OCI-LY1 (cell line): ENCODE data around the gene PLD1.
A peak's percentile ranks its signal among the peaks of the same experiment; 100 is the strongest.

Experiments
- H2AFZ ChIP-seq: fragments of 200-600 bp; sonication (generic), shearing (Covaris generic); 2 replicates; pipeline ENCODE4 v1.6.0; 2014; ENCODE audit warnings: antibody characterized with exemption, mild to moderate bottlenecking, low read length
- H3F3A ChIP-seq: fragments of 200-600 bp; sonication (generic), shearing (Covaris generic); 2 replicates; pipeline ENCODE4 v1.6.0; 2014; ENCODE audit warnings: mild to moderate bottlenecking, antibody characterized with exemption, low read length, moderate library complexity; ENCODE audit not compliant: insufficient read depth
- H3K27ac ChIP-seq: fragments of 200-600 bp; sonication (generic); 2 replicates; pipeline ENCODE4 v1.5.1; 2014; ENCODE audit warnings: low read length, mixed run types, mild to moderate bottlenecking, low read depth; ENCODE audit not compliant: poor library complexity, severe bottlenecking
- H3K27me3 ChIP-seq: fragments of 200-600 bp; sonication (generic); 2 replicates; pipeline ENCODE4 v1.6.0; 2014; ENCODE audit warnings: antibody characterized with exemption, mild to moderate bottlenecking, low read length, moderate library complexity; ENCODE audit not compliant: insufficient read depth
- H3K36me3 ChIP-seq: fragments of 200-600 bp; sonication (generic); 2 replicates; pipeline ENCODE4 v1.6.1; 2014; ENCODE audit warnings: mild to moderate bottlenecking, antibody characterized with exemption, low read length, moderate library complexity, mixed read lengths; ENCODE audit not compliant: insufficient read depth
- H3K4me1 ChIP-seq: fragments of 200-600 bp; sonication (generic); 2 replicates; pipeline ENCODE4 v1.5.1; 2014; ENCODE audit warnings: mild to moderate bottlenecking, low read length, moderate library complexity; ENCODE audit not compliant: insufficient read depth, severe bottlenecking
- H3K4me2 ChIP-seq: fragments of 200-600 bp; sonication (generic), shearing (Covaris generic); 2 replicates; pipeline ENCODE4 v1.6.1; 2014; ENCODE audit warnings: low read length
- H3K4me3 ChIP-seq: fragments of 200-600 bp; sonication (generic); 2 replicates; pipeline ENCODE4 v1.5.1; 2014; ENCODE audit warnings: low read length, low read depth, mild to moderate bottlenecking, mixed read lengths; ENCODE audit not compliant: poor library complexity, severe bottlenecking
- H3K79me2 ChIP-seq: fragments of 200-600 bp; shearing (Covaris generic); 2 replicates; pipeline ENCODE4 v1.6.1; 2016; ENCODE audit warnings: mixed run types, low read length, mixed read lengths; ENCODE audit not compliant: insufficient read depth
- H3K9ac ChIP-seq: fragments of 200-600 bp; sonication (generic), shearing (Covaris generic); 2 replicates; pipeline ENCODE4 v1.6.1; 2014; ENCODE audit warnings: mild to moderate bottlenecking, low read length, mixed read lengths
- H3K9me2 ChIP-seq: fragments of 200-600 bp; sonication (generic), shearing (Covaris generic); 2 replicates; pipeline ENCODE4 v1.6.1; 2014; ENCODE audit warnings: low read depth, mild to moderate bottlenecking, low read length, mixed read lengths
- H3K9me3 ChIP-seq: fragments of 200-600 bp; shearing (Covaris generic); 2 replicates; pipeline ENCODE4 v1.6.1; 2014; ENCODE audit warnings: low read length, mixed read lengths
- H4K20me1 ChIP-seq: fragments of 200-600 bp; sonication (generic), shearing (Covaris generic); 2 replicates; pipeline ENCODE4 v1.6.0; 2016; ENCODE audit warnings: mild to moderate bottlenecking, low read length; ENCODE audit not compliant: insufficient read depth
- EZH2 ChIP-seq: fragments of 200-600 bp; sonication (generic), shearing (Covaris generic); IDR thresholded peaks from 2 replicates; pipeline ENCODE4 v1.8.0; 2017; ENCODE audit warnings: borderline replicate concordance, mixed run types, mild to moderate bottlenecking, antibody characterized with exemption, low read length, moderate library complexity, mixed read lengths
- TF ChIP-seq, protein P1 (sequence below): fragments of 200-600 bp; sonication (generic), shearing (Covaris generic); IDR thresholded peaks from 2 replicates; pipeline ENCODE4 v1.5.1; 2017; ENCODE audit warnings: mild to moderate bottlenecking, antibody characterized with exemption, low read length, moderate library complexity, mixed read lengths

PLD1 gene

DNA sequence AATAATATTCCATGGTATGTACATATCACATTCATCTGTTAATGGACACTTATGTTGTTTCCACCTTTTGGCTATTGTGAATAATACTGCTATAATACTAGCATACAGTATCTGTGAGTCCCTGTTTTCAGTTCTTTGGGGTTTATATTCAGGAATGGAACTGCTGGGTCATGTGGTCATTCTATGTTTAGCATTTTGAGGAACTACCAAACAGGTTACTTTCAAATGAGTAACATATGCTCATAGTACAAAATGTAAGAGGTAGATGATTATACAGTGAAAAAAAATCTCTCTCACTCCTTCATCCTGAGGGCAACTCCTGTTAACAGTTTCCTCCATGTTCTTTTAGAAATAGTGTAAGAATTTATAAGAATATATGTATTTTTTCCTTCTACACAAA lies 162.2 kb downstream of the PLD1 start:
- no peak overlapping the region for H3K9ac ChIP-seq
- H3K4me2 ChIP-seq = no peak overlapping the region
- no peaks in the 10 kb centered on the region for H3K4me1 ChIP-seq
- no peak overlapping the region for H2AFZ ChIP-seq
- H3K27me3 ChIP-seq = no peaks in the 10 kb centered on the region
- TF ChIP-seq, protein P1, sequence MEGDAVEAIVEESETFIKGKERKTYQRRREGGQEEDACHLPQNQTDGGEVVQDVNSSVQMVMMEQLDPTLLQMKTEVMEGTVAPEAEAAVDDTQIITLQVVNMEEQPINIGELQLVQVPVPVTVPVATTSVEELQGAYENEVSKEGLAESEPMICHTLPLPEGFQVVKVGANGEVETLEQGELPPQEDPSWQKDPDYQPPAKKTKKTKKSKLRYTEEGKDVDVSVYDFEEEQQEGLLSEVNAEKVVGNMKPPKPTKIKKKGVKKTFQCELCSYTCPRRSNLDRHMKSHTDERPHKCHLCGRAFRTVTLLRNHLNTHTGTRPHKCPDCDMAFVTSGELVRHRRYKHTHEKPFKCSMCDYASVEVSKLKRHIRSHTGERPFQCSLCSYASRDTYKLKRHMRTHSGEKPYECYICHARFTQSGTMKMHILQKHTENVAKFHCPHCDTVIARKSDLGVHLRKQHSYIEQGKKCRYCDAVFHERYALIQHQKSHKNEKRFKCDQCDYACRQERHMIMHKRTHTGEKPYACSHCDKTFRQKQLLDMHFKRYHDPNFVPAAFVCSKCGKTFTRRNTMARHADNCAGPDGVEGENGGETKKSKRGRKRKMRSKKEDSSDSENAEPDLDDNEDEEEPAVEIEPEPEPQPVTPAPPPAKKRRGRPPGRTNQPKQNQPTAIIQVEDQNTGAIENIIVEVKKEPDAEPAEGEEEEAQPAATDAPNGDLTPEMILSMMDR = no peak
- TF ChIP-seq EZH2 = no peak
- no peaks in the 10 kb centered on the region for H3K9me3 ChIP-seq
- H3K27ac ChIP-seq = no peak overlapping the region
- no peak overlapping the region for H3K4me3 ChIP-seq
- no peaks in the 10 kb centered on the region for H3K79me2 ChIP-seq
- no peaks in the 10 kb centered on the region for H3F3A ChIP-seq
- H3K9me2 ChIP-seq = no peaks in the 10 kb centered on the region
- no peaks in the 10 kb centered on the region for H3K36me3 ChIP-seq
- no peaks in the 10 kb centered on the region for H4K20me1 ChIP-seq

DNA sequence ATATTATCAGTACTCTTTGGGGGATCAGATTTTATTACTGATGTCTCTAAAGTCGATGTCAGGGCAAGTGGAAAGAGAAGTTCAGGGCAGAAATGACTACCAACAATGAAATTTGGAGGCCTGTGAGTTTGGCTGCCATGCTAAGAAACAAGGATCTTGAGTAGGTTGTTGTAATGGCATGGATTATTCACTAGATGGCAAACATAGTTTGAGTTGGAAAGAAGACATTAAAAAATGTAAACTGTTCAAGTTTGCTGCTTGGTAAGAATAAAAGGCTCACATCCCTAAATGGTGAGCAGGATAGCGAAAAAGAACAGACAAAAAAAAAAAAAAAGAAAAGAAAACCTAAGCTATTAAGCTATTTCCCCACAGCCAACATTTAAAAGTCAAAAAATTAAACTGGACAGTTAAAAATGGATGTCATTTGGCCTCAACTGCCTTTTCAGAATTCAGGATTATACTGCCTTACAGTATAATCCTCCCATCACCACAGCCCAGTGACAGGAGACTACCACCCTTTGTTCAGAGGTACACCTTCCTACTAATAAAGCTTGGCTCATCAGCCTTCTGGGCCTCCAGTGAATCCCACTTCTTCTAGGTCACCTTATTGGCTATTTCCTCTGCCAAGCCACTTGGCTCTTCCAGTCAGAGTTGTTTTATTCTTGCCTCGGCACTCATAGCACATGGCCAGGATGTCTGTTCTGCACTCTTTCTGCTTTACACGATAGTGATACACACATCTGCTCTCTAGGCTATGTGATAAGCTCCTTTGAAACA lies 163.7 kb downstream of the PLD1 start:
- Histone ChIP-seq H3F3A (no peaks in the 10 kb centered on the region), H3K4me3 (no peak overlapping the region), H3K36me3 (no peaks in the 10 kb centered on the region), H3K9me2 (no peaks in the 10 kb centered on the region), H3K27me3 (no peaks in the 10 kb centered on the region), H3K4me1 (no peaks in the 10 kb centered on the region), H3K79me2 (no peaks in the 10 kb centered on the region), H2AFZ (no peak overlapping the region), H3K9ac (no peak overlapping the region), H3K27ac (no peak overlapping the region), H3K4me2 (no peak overlapping the region), H3K9me3 (no peaks in the 10 kb centered on the region), H4K20me1 (no peaks in the 10 kb centered on the region)
- TF ChIP-seq, protein P1 = peak; percentile 50
- no peak for TF ChIP-seq EZH2

DNA sequence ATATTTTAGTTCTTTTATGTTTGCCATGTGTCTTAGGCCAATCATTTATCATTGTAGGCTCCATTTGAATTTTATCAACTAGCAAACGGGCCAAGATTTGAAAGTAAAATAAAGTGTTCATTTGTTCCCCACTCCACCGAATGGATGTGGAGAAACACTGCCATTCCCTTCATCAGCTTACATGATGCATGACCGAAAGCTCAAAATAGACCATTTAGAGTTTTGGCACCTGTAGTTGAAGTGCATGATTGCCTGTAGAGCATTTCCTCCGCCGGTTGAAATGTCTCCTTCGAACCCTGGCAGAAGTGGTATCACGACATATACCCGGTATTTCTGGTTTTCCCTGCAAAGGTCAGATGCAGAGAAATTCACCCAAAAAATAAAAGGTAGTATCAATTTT lies 165.6 kb downstream of the PLD1 start:
- no peak for TF ChIP-seq EZH2
- TF ChIP-seq, protein P1 = no peak
- Histone ChIP-seq H3K79me2 (no peaks in the 10 kb centered on the region), H3K36me3 (no peaks in the 10 kb centered on the region)

More for the DNA sequence above, 165.6 kb downstream of the PLD1 start:
- Histone ChIP-seq H2AFZ (no peak overlapping the region), H3K4me1 (no peaks in the 10 kb centered on the region), H3K9me3 (no peaks in the 10 kb centered on the region), H3K27ac (no peak overlapping the region), H3K9ac (no peak overlapping the region), H3K9me2 (no peaks in the 10 kb centered on the region), H4K20me1 (no peaks in the 10 kb centered on the region), H3K4me3 (no peak overlapping the region), H3K4me2 (no peak overlapping the region), H3K27me3 (no peaks in the 10 kb centered on the region), H3F3A (no peaks in the 10 kb centered on the region)
